Lower lobe of right lung (tissue), 2 donors: ENCODE data around the gene MAST2. TPM values are rescaled to one million over a fixed set of nuclear protein-coding genes. Genes with fewer than 3 reads are reported as not detected.

Experiments used
- ATAC-seq, 2 donors: fragments of 200-7000 bp; cut with Tn5 transposase; one replicate each; pipeline ENCODE4 v1.9.1; 2020 to 2022; ENCODE audit warnings: mild to moderate bottlenecking in 2 of 2, moderate library complexity in 2 of 2
- DNase-seq: peaks from one replicate; pipeline ENCODE4 v3.0.0-alpha.2; 2020
- H3K27ac ChIP-seq: fragments of 200-600 bp; one replicate; pipeline ENCODE4 v1.8.0; 2022
- H3K27me3 ChIP-seq: fragments of 200-600 bp; one replicate; pipeline ENCODE4 v1.8.0; 2022; ENCODE audit warnings: low read depth
- H3K36me3 ChIP-seq: fragments of 200-600 bp; one replicate; pipeline ENCODE4 v1.8.0; 2022; ENCODE audit warnings: mild to moderate bottlenecking
- H3K4me1 ChIP-seq: fragments of 200-600 bp; one replicate; pipeline ENCODE4 v1.8.0; 2022
- H3K4me3 ChIP-seq: fragments of 200-600 bp; one replicate; pipeline ENCODE4 v1.8.0; 2022; ENCODE audit warnings: mild to moderate bottlenecking
- H3K9me3 ChIP-seq: fragments of 200-600 bp; one replicate; pipeline ENCODE4 v1.8.0; 2022
- CTCF ChIP-seq: fragments of 200-600 bp; IDR thresholded peaks from one replicate; pipeline ENCODE4 v1.8.0; 2022; ENCODE audit warnings: antibody characterized with exemption, mild to moderate bottlenecking
- intact Hi-C: fragments of 100-400 bp; cut with DNase I; formaldehyde crosslinking; loops from one replicate; pipeline ENCODE4 v1.11.0; 2022
- total RNA-seq: library from RNA; stranded (reverse); fragmentation: NEBNext Ultra II Directional; extraction: Animal tissue kit (Norgen Biotek cat#: 25700); gene quantifications from one replicate; pipeline ENCODE4 v1.2.1, GENCODE V29; 2021
- donor health status: DM: no; HTN: yes; CAD: no; lungs with severe emphysema.

Gene MAST2
- total RNA-seq, 1 donor from 2014 or later: 25.8 TPM

DNA sequence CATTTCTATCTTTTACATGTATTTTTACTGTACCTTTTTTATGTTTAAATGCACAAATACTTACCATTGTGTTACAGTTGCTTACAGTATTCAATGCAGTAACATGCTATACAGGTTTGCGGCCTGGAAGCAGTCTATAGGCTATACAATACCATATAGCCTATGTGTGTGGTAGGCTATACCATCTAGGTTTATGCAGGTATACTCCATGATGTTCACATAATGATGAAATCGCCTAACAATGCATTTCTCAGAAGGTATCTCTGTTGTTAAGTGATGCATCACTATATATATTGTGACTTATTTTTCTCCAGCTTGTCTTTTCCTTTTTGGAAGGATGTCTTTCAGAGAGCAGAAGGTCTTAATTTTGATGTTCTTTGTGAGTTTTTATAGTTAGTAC, 103.5 kb downstream of the MAST2 start:
- TF ChIP-seq CTCF: no peak
- intact Hi-C loops: no loop called here
- no peak for ATAC-seq

GRCh38 chr1:45908611-45909140, 105.3 kb downstream of the MAST2 start:
- no peaks in the 10 kb centered on the region for H3K4me1 ChIP-seq
- H3K27me3 ChIP-seq: no peaks in the 10 kb centered on the region
- H3K9me3 ChIP-seq: no peaks in the 10 kb centered on the region
- no peak overlapping the region for H3K27ac ChIP-seq
- intact Hi-C loops: no loop called here
- no peak for ATAC-seq
- no peak overlapping the region for H3K4me3 ChIP-seq
- DNase-seq: no peak
- no peaks in the 10 kb centered on the region for H3K36me3 ChIP-seq
- TF ChIP-seq CTCF: no peak

More for the DNA sequence above, 103.5 kb downstream of the MAST2 start:
- Histone ChIP-seq H3K4me3 (no peak overlapping the region), H3K9me3 (no peaks in the 10 kb centered on the region), H3K27ac (no peak overlapping the region), H3K4me1 (no peaks in the 10 kb centered on the region), H3K27me3 (no peaks in the 10 kb centered on the region), H3K36me3 (no peaks in the 10 kb centered on the region)
- no peak for DNase-seq

GRCh38 chr1:45911634-45912033, 108.2 kb downstream of the MAST2 start:
- no peak for TF ChIP-seq CTCF
- H3K9me3 ChIP-seq: no peaks in the 10 kb centered on the region
- H3K4me3 ChIP-seq: no peak overlapping the region
- intact Hi-C loops: no loop called here
- H3K27me3 ChIP-seq: no peaks in the 10 kb centered on the region
- DNase-seq: no peak
- no peak overlapping the region for H3K27ac ChIP-seq
- no peak for ATAC-seq
- no peaks in the 10 kb centered on the region for H3K4me1 ChIP-seq
- no peaks in the 10 kb centered on the region for H3K36me3 ChIP-seq

DNA sequence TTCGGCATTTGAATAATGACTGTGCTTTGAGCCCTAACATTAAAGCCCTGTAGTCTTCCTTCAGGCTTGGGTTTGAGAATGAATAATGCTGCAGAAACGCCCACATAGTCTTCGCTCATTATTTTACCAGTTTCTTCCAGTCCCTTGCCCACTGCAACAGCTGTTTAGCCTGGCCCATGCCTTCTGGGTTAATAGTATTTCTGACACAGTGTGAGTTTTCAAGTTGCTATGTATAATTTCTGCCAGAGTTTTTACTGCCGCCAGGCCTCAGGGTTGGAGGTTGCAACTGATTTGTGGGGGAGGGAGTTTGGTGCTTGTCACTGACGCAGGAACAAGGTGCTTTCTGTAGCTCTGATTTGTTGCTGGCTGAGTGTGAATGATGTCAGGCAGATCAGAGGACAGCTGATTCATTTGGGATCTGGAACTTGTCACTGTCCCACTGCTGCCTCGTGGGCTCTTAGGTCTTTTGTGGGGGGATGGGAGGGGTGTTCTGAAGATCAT, 109.8 kb downstream of the MAST2 start:
- intact Hi-C loops: no loop called here
- DNase-seq (no peak), ATAC-seq (peak; percentile 48 to 54)
- Histone ChIP-seq H3K36me3 (no peaks in the 10 kb centered on the region), H3K4me3 (no peak overlapping the region), H3K9me3 (no peaks in the 10 kb centered on the region), H3K4me1 (no peaks in the 10 kb centered on the region), H3K27me3 (no peaks in the 10 kb centered on the region), H3K27ac (peak overlapping the region; percentile 16)
- no peak for TF ChIP-seq CTCF

- peak overlapping the region; percentile 16 for H3K27ac ChIP-seq
- ATAC-seq: no peak
- no peaks in the 10 kb centered on the region for H3K27me3 ChIP-seq
Measured at GRCh38 chr1:45913731-45914501, 110.5 kb downstream of the MAST2 start.

More at GRCh38 chr1:45913731-45914501, 110.5 kb downstream of the MAST2 start:
- no peak for TF ChIP-seq CTCF
- Histone ChIP-seq H3K36me3 (no peaks in the 10 kb centered on the region), H3K4me3 (no peak overlapping the region), H3K9me3 (no peaks in the 10 kb centered on the region), H3K4me1 (no peaks in the 10 kb centered on the region)
- no peak for DNase-seq
- intact Hi-C loops: no loop called here
